CD4-positive, alpha-beta T cell (primary cell): ENCODE measurements around the gene FAM131B. TPM values are rescaled to one million over a fixed set of nuclear protein-coding genes. Genes with fewer than 3 reads are reported as not detected.

ENCODE experiments used
- ATAC-seq: fragments of 200-7000 bp; cut with Tn5 transposase; one replicate; pipeline ENCODE4 v1.10.0; 2022; ENCODE audit warnings: mild to moderate bottlenecking; ENCODE audit not compliant: poor library complexity
- CTCF ChIA-PET: fragments of 350-600 bp; sonication (Branson Sonifier 250); formaldehyde crosslinking; loops from one replicate; lab custom pipeline; 2021; ENCODE audit warnings: antibody characterized with exemption, inconsistent platforms; lab: Charles Lee
- POLR2A ChIA-PET: fragments of 350-600 bp; sonication (Branson Sonifier 250); formaldehyde crosslinking; loops from one replicate; lab custom pipeline; 2021; ENCODE audit warnings: antibody characterized with exemption, inconsistent platforms; lab: Charles Lee
- DNase-seq, 14 experiments: peaks; one replicate each; pipeline ENCODE4 v3.0.0-alpha.2; 2013 to 2020; ENCODE audit warnings: mixed read lengths in 2 of 14
- H3K27ac ChIP-seq, 2 donors: one replicate each; pipeline versions ENCODE4 v1.5.1 to v1.7.0; 2013; ENCODE audit warnings: low read length in 2 of 2, low read depth in 1 of 2, mild to moderate bottlenecking in 1 of 2
- H3K27me3 ChIP-seq, 2 experiments: 1 replicate in 1 of 2; 2 replicates in 1 of 2; pipeline versions ENCODE4 v1.6.1 to v1.7.0; 2013; ENCODE audit warnings: low read length in 2 of 2, control low read depth in 1 of 2, mild to moderate bottlenecking in 1 of 2, moderate library complexity in 1 of 2; ENCODE audit not compliant: insufficient read depth in 2 of 2, control insufficient read depth in 1 of 2
- H3K36me3 ChIP-seq: one replicate; pipeline ENCODE4 v1.6.1; 2013; ENCODE audit warnings: low read length, control low read depth; ENCODE audit not compliant: insufficient read depth
- H3K4me1 ChIP-seq: one replicate; pipeline ENCODE4 v1.6.1; 2013; ENCODE audit warnings: low read length, control low read depth; ENCODE audit not compliant: insufficient read depth
- H3K4me3 ChIP-seq: one replicate; pipeline ENCODE4 v1.5.1; 2013; ENCODE audit warnings: mild to moderate bottlenecking, low read length, moderate library complexity
- H3K9me3 ChIP-seq, 2 experiments: 1 replicate in 1 of 2; 2 replicates in 1 of 2; pipeline versions ENCODE4 v1.6.1 to v1.7.0; 2013; ENCODE audit warnings: low read length in 2 of 2, mild to moderate bottlenecking in 2 of 2, control low read depth in 1 of 2, moderate library complexity in 1 of 2; ENCODE audit not compliant: control insufficient read depth in 1 of 2, insufficient read depth in 1 of 2
- H3K27ac Mint-ChIP-seq: one replicate; pipeline ENCODE4 v1.8.0; 2020; ENCODE audit warnings: mixed read lengths
- H3K27me3 Mint-ChIP-seq: one replicate; pipeline ENCODE4 v1.8.0; 2021; ENCODE audit warnings: mixed read lengths
- H3K36me3 Mint-ChIP-seq: one replicate; pipeline ENCODE4 v1.8.0; 2021; ENCODE audit warnings: low read depth, mixed read lengths
- H3K4me1 Mint-ChIP-seq: one replicate; pipeline ENCODE4 v1.8.0; 2021; ENCODE audit warnings: low read depth, mixed read lengths
- H3K4me3 Mint-ChIP-seq: one replicate; pipeline ENCODE4 v1.8.0; 2020; ENCODE audit warnings: mild to moderate bottlenecking, mixed read lengths
- H3K9me3 Mint-ChIP-seq: one replicate; pipeline ENCODE4 v1.8.0; 2020; ENCODE audit warnings: mixed read lengths
- CTCF ChIP-seq: fragments of 200-600 bp; IDR thresholded peaks from one replicate; pipeline ENCODE4 v1.8.0; 2022; ENCODE audit warnings: antibody characterized with exemption, mild to moderate bottlenecking
- intact Hi-C, 2 experiments: fragments of 100-400 bp; cut with DNase I in 1 of 2; cut with micrococcal nuclease in 1 of 2; formaldehyde crosslinking; loops; one replicate each; pipeline versions ENCODE4 v1.15.1 to v1.9.0; 2023 to 2025; cut with DNase I, micrococcal nuclease
- total RNA-seq, 174 experiments: library from RNA in 2 of 174; stranded (reverse) in 2 of 174; gene quantifications; one replicate each; pipeline ENCODE4 v1.2.3 and lab custom pipeline; 2021 to 2026

The FAM131B gene
- total RNA-seq, 2 experiments from 2014 or later, result 0.14 TPM; not detected in 1

GRCh38 chr7:143359771-143360353 lies 2.7 kb downstream of the FAM131B start:
- Histone ChIP-seq H3K27me3 (peaks cover 21% of the 10 kb centered on the region in 2 experiments), H3K27ac (no peak overlapping the region), H3K4me3 (no peak overlapping the region), H3K36me3 (no peaks in the 10 kb centered on the region), H3K4me1 (peaks cover 15% of the 10 kb centered on the region), H3K9me3 (no peaks in the 10 kb centered on the region)
- H3K27ac Mint-ChIP-seq, result no peak overlapping the region
- CTCF ChIA-PET, result interaction anchor here (1.2 kb wide), 1 partner anchor 14 kb away, joined by 3 read pairs; no protein-coding TSS in a partner anchor
- peak overlapping the region; percentile 84 for H3K4me3 Mint-ChIP-seq
- DNase-seq (no peak), ATAC-seq (no peak)
- H3K36me3 Mint-ChIP-seq, result no peaks in the 10 kb centered on the region
- POLR2A ChIA-PET, result interaction anchor here (1.0 to 1.1 kb wide), 3 partner anchors 16 to 119 kb away, joined by 3 read pairs; no protein-coding TSS in a partner anchor
- TF ChIP-seq CTCF, result no peak
- peaks cover 34% of the 10 kb centered on the region for H3K27me3 Mint-ChIP-seq
- H3K4me1 Mint-ChIP-seq, result peaks cover 10% of the 10 kb centered on the region
- intact Hi-C loops, result loop anchor here in 1 of 2 experiments (5.0 kb wide), 1 partner anchor 47 kb away; the partner anchor contains the start of gene EPHA1
- H3K9me3 Mint-ChIP-seq, result no peaks in the 10 kb centered on the region

DNA sequence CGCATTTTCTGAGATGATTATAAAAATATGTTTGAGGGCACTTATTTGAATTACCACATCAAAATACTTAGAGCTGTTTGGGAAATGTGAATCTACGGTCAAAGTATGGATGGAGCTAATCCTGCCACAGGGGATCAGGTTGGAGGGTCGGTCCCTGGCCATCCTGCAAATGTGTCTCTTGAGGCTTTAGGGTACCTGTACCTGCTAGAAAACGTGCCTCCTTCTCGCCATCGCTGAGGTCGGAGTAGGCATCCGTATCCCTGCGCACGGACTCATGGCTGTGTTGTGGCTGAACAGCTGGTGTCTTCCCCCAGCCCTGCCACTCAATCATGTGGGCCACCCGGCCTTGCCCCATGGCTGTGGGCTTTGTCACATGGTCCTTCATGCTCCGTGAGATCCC lies 3.9 kb downstream of the FAM131B start:
- no peak for ATAC-seq
- Mint-ChIP-seq H3K27ac (no peak overlapping the region), H3K27me3 (peaks cover 22% of the 10 kb centered on the region), H3K4me1 (peaks cover 10% of the 10 kb centered on the region), H3K36me3 (no peaks in the 10 kb centered on the region), H3K9me3 (no peaks in the 10 kb centered on the region), H3K4me3 (peak overlapping the region; percentile 5)
- ChIA-PET CTCF (interaction anchor here (1.0 to 1.4 kb wide), 2 partner anchors 14 to 118 kb away, joined by 3 to 6 read pairs; no protein-coding TSS in a partner anchor), POLR2A (no interaction called here)
- H3K4me3 ChIP-seq, result no peak overlapping the region
- no peak for DNase-seq
- no peaks in the 10 kb centered on the region for H3K9me3 ChIP-seq
- H3K27ac ChIP-seq, result no peak overlapping the region
- intact Hi-C loops, result no loop called here
- H3K27me3 ChIP-seq, result peaks cover 9 to 13% of the 10 kb centered on the region in 2 experiments
- peaks cover 15% of the 10 kb centered on the region for H3K4me1 ChIP-seq
- H3K36me3 ChIP-seq, result no peaks in the 10 kb centered on the region
- no peak for TF ChIP-seq CTCF

- intact Hi-C loops, result no loop called here
- no peak overlapping the region for H3K27ac Mint-ChIP-seq
- Histone ChIP-seq H3K9me3 (peaks cover 0 to 3% of the 10 kb centered on the region in 2 experiments), H3K27me3 (peaks cover 0 to 2% of the 10 kb centered on the region in 2 experiments), H3K27ac (no peak overlapping the region), H3K4me3 (no peak overlapping the region), H3K4me1 (peaks cover 5% of the 10 kb centered on the region), H3K36me3 (no peaks in the 10 kb centered on the region)
- H3K36me3 Mint-ChIP-seq, result no peaks in the 10 kb centered on the region
- ATAC-seq (no peak), DNase-seq (no peak)
- H3K4me1 Mint-ChIP-seq, result peaks cover 4% of the 10 kb centered on the region
- CTCF ChIA-PET, result interaction anchor here (1.9 kb wide), 1 partner anchor 11 kb away, joined by 5 read pairs; no protein-coding TSS in a partner anchor
- H3K9me3 Mint-ChIP-seq, result no peaks in the 10 kb centered on the region
- no peak for TF ChIP-seq CTCF
- H3K27me3 Mint-ChIP-seq, result peaks cover 14% of the 10 kb centered on the region
- no peak overlapping the region for H3K4me3 Mint-ChIP-seq
- POLR2A ChIA-PET, result interaction anchor here (1.0 kb wide), 1 partner anchor 11 kb away, joined by 3 read pairs; no protein-coding TSS in a partner anchor
Observed at GRCh38 chr7:143356414-143357050, 6.0 kb downstream of the FAM131B start.
